Lung (tissue), 12 donors: ENCODE measurements around the gene KRT1. TPM values are rescaled to one million over a fixed set of nuclear protein-coding genes. Genes with fewer than 3 reads are reported as not detected.

ENCODE experiments used
- ATAC-seq: fragments of 200-7000 bp; cut with Tn5 transposase; one replicate; pipeline ENCODE4 v1.9.1; 2020; ENCODE audit warnings: moderate number of reproducible peaks; ENCODE audit not compliant: insufficient read depth, low FRiP score
- DNase-seq, 3 donors: peaks; one replicate each; pipeline ENCODE4 v3.0.0-alpha.2; 2013 to 2017
- H3K27ac ChIP-seq, 2 donors: one replicate each; pipeline ENCODE4 v1.5.1; 2013; ENCODE audit warnings: mild to moderate bottlenecking in 2 of 2, moderate library complexity in 2 of 2, control low read depth in 1 of 2, inconsistent platforms in 1 of 2, low read depth in 1 of 2, low read length in 1 of 2
- H3K27me3 ChIP-seq, 3 donors: one replicate each; pipeline ENCODE4 v1.5.1; 2013; ENCODE audit warnings: low read length in 2 of 3; ENCODE audit not compliant: control insufficient read depth in 3 of 3, insufficient read depth in 3 of 3
- H3K36me3 ChIP-seq, 4 donors: one replicate each; pipeline ENCODE4 v1.5.1; 2013; ENCODE audit warnings: low read length in 4 of 4, mild to moderate bottlenecking in 1 of 4, moderate library complexity in 1 of 4; ENCODE audit not compliant: control insufficient read depth in 4 of 4, insufficient read depth in 4 of 4
- H3K4me1 ChIP-seq, 5 donors: one replicate each; pipeline ENCODE4 v1.5.1; 2013; ENCODE audit warnings: low read length in 5 of 5, mild to moderate bottlenecking in 2 of 5, moderate library complexity in 1 of 5; ENCODE audit not compliant: control insufficient read depth in 5 of 5, insufficient read depth in 5 of 5
- H3K4me3 ChIP-seq: one replicate; pipeline ENCODE4 v1.5.1; 2013; ENCODE audit warnings: mild to moderate bottlenecking, control low read depth, moderate library complexity
- H3K9ac ChIP-seq, 2 donors: one replicate each; pipeline ENCODE4 v1.5.1; 2013; ENCODE audit warnings: low read length in 2 of 2, control low read depth in 1 of 2; ENCODE audit not compliant: insufficient read depth in 1 of 2
- H3K9me3 ChIP-seq, 4 donors: one replicate each; pipeline ENCODE4 v1.5.1; 2013; ENCODE audit warnings: low read length in 3 of 4, mild to moderate bottlenecking in 1 of 4, moderate library complexity in 1 of 4; ENCODE audit not compliant: control insufficient read depth in 4 of 4, insufficient read depth in 3 of 4
- WGBS, 2 donors: extraction: QIAGEN DNeasy Blood & Tissue Kit; methylation state at CpG; one replicate each; pipeline ENCODE4 v1.1.7; 2013; 5-methylcytosine and 5-hydroxymethylcytosine counted together
- polyA plus RNA-seq, 2 donors: library from polyadenylated mRNA; stranded (reverse); fragments of 200-250 nt; gene quantifications; one replicate each; pipeline ENCODE4 v1.2.1, GENCODE V29; 2013
- total RNA-seq, 2 donors: library from RNA; depleted of rRNA in 1 of 2; stranded (reverse); fragments of >200 nt in 1 of 2; gene quantifications; one replicate each; pipeline ENCODE4 v1.2.1, GENCODE V29; 2014 to 2021
- TF ChIP-seq, protein P1 (sequence below): IDR thresholded peaks from 2 replicates; pipeline ENCODE4 v1.5.1; 2012; ENCODE audit warnings: mild to moderate bottlenecking; ENCODE audit errors: control extremely low read depth, extremely low read depth
- donor health status: control.
- donor health status: control.
- donor health status: Bipolar disorder and iron deficiency.
- donor health status: healthy.
- donor health status: DM: yes; HTN: yes; CAD: no.

Gene KRT1
- total and polyA plus RNA-seq, 4 donors: 0.09 to 0.82 TPM; not detected in 2

- H3K9me3 ChIP-seq: no peaks in the 10 kb centered on the region
- H3K27me3 ChIP-seq: peaks cover 3 to 31% (median 22%) of the 10 kb centered on the region in 3 donors
- TF ChIP-seq, protein P1, sequence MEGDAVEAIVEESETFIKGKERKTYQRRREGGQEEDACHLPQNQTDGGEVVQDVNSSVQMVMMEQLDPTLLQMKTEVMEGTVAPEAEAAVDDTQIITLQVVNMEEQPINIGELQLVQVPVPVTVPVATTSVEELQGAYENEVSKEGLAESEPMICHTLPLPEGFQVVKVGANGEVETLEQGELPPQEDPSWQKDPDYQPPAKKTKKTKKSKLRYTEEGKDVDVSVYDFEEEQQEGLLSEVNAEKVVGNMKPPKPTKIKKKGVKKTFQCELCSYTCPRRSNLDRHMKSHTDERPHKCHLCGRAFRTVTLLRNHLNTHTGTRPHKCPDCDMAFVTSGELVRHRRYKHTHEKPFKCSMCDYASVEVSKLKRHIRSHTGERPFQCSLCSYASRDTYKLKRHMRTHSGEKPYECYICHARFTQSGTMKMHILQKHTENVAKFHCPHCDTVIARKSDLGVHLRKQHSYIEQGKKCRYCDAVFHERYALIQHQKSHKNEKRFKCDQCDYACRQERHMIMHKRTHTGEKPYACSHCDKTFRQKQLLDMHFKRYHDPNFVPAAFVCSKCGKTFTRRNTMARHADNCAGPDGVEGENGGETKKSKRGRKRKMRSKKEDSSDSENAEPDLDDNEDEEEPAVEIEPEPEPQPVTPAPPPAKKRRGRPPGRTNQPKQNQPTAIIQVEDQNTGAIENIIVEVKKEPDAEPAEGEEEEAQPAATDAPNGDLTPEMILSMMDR: no peak
- H3K4me3 ChIP-seq: no peak overlapping the region
- WGBS, 2 donors: 81 to 86% methylated on average over 9 of the region's 9 CpGs
- DNase-seq (no peak), ATAC-seq (no peak)
- H3K9ac ChIP-seq: no peak overlapping the region
- H3K36me3 ChIP-seq: no peaks in the 10 kb centered on the region
- no peak overlapping the region for H3K27ac ChIP-seq
- H3K4me1 ChIP-seq: peaks cover 0 to 7% (median 0%) of the 10 kb centered on the region in 5 donors
These were observed 6.7 kb upstream of the KRT1 start for GRCh38 chr12:52686756-52687487.

DNA sequence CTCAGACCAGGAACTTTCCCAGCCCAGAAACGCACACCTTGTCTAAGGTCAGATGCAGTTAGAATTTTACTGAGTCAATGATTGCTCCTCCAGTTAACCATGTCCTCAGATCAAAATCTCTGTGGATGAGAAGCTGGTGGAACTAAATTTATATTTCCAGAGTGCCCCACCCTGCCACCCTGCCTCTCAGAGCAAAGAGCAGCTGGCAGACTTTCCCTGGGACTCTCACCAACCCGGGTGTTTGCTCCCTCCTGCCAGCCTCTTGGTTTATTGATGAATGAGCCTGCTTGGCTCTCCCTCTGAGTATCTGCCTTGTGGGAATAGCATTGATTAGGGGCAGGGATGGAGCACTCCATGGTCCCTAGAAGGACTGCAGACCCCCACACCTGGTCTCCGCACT, 5.9 kb upstream of the KRT1 start:
- 81 to 87% methylated on average over 3 of the region's 3 CpGs for WGBS, 2 donors
- H3K9me3 ChIP-seq: no peaks in the 10 kb centered on the region
- H3K9ac ChIP-seq: no peak overlapping the region
- ATAC-seq: no peak
- H3K27ac ChIP-seq: no peak overlapping the region
- no peak for DNase-seq
- TF ChIP-seq, protein P1: no peak
- no peak overlapping the region for H3K4me3 ChIP-seq
- H3K27me3 ChIP-seq: peaks cover 3 to 25% (median 16%) of the 10 kb centered on the region in 3 donors
- H3K36me3 ChIP-seq: no peaks in the 10 kb centered on the region
- H3K4me1 ChIP-seq: peaks cover 0 to 4% (median 0%) of the 10 kb centered on the region in 5 donors

- no peak overlapping the region for H3K4me3 ChIP-seq
- H3K27me3 ChIP-seq: peaks cover 3 to 20% (median 11%) of the 10 kb centered on the region in 3 donors
- no peak for DNase-seq
- no peaks in the 10 kb centered on the region for H3K36me3 ChIP-seq
- H3K9me3 ChIP-seq: no peaks in the 10 kb centered on the region
- ATAC-seq: no peak
- H3K4me1 ChIP-seq: no peaks in the 10 kb centered on the region
- H3K9ac ChIP-seq: no peak overlapping the region
- TF ChIP-seq, protein P1: no peak
- H3K27ac ChIP-seq: no peak overlapping the region
- 73 to 82% methylated on average over 6 of the region's 6 CpGs for WGBS, 2 donors
These were observed 5.2 kb upstream of the KRT1 start for GRCh38 chr12:52685406-52685890.
